ENCODE data around the gene DDX20.
A peak's percentile ranks its signal among the peaks of the same experiment; 100 is the strongest.

- TF ChIP-seq POLR2A (IDR thresholded peaks at IDR 0.05) (peak in 1 of 2 donors; percentile 87), CTCF (IDR thresholded peaks at IDR 0.05) (no peak)
Observed at GRCh38 chr1:111739194-111739924, 16.3 kb upstream of the DDX20 start, which contains the start of gene INKA2.

Measured in thyroid gland (tissue), 4 donors.